Endothelial cell of umbilical vein (primary cell): ENCODE data around the gene CACNB1.

Experiments used
- JUN ChIP-seq: IDR thresholded peaks from 2 replicates; pipeline ENCODE4 v1.6.1; 2011; ENCODE audit warnings: borderline replicate concordance, low read depth; ENCODE audit not compliant: insufficient read length, insufficient read depth
- POLR2A ChIP-seq: IDR thresholded peaks from 2 replicates; pipeline ENCODE4 v1.6.1; 2012; ENCODE audit warnings: low read depth, mild to moderate bottlenecking, control low read depth, low read length
- TF ChIP-seq, protein P1 (sequence below): IDR thresholded peaks from 2 replicates; pipeline ENCODE4 v1.6.1; 2011; ENCODE audit not compliant: insufficient read depth, insufficient read length

DNA sequence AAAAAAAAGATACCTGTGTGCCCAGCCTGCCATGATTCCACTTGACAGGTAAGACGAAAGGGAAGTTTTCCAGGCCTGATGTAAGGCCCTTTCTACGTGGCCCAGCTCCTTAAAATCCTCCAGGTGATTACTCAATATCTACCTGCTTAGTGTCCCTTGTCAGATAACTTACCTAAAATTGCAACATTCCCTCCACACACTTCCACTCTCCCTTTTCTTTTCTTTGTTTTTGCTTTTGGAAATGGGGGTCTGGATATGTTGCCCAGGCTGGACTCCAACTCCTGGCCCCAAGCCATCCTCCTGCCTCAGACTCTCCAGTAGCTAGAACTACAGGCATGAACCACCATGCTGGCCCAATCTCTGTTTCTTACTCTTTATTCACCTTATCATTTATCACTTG is 38.8 kb downstream of the CACNB1 start:
- no peak for TF ChIP-seq JUN
- TF ChIP-seq, protein P1, sequence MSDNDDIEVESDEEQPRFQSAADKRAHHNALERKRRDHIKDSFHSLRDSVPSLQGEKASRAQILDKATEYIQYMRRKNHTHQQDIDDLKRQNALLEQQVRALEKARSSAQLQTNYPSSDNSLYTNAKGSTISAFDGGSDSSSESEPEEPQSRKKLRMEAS = no peak
- TF ChIP-seq POLR2A = no peak
